NCI-H2029 treated with DMSO at 0.1 percent for 48 hours (cell line): Measurements from ENCODE around the gene YWHAE.
"Not testable (repeated sequence)": the region's sequence is repeated elsewhere in the genome, so short reads cannot be mapped to it uniquely, and the experiment has no call there.

Experiments
- DNase-seq: peaks from one replicate; lab custom pipeline; 2025; lab: John Stamatoyannopoulos, UW

Gene YWHAE

DNA sequence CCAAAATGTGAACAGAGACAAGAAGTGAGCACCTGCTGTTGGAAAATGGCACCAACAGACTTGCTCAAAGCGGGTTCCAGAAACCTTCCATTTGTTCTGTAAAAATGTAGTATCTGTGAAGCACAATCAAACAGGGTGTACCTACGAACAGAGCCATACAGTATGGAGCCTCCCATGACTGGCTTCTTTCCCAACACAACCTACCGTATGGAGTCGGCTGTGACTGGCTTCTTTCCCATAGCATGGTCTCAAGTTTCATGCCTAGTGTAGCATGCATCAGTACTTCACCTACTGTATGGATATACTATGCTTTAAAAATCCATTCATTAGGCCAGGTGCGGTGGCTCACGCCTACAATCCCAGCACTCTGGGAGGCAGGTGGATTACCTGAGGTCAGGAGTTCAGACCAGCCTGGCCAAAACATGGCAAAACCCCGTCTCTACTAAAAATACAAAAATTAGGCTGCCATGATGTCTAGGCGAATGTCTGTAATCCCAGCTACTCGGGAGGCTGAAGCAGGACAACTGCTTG lies 26.2 kb downstream of the YWHAE start:
- DNase-seq: no peak

DNA sequence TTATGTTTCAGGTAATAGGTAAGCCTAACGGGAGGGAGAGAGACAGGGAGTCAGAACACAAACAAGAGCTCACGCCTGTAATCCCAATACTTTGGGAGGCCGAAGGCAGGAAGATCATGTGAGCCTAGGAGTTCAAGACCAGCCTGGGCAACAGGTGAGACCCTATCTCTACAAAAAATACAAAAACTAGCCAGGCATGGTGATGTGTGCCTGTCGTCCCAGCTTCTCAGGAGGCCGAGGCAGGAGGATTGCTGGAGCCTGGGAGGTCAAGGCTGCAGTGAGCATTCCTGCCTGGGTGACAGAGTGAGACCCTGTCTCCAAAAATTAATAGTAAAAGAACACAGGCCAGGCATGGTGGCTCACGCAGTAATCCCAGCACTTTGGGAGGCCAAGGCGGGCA lies 27.4 kb downstream of the YWHAE start:
- no peak for DNase-seq

DNA sequence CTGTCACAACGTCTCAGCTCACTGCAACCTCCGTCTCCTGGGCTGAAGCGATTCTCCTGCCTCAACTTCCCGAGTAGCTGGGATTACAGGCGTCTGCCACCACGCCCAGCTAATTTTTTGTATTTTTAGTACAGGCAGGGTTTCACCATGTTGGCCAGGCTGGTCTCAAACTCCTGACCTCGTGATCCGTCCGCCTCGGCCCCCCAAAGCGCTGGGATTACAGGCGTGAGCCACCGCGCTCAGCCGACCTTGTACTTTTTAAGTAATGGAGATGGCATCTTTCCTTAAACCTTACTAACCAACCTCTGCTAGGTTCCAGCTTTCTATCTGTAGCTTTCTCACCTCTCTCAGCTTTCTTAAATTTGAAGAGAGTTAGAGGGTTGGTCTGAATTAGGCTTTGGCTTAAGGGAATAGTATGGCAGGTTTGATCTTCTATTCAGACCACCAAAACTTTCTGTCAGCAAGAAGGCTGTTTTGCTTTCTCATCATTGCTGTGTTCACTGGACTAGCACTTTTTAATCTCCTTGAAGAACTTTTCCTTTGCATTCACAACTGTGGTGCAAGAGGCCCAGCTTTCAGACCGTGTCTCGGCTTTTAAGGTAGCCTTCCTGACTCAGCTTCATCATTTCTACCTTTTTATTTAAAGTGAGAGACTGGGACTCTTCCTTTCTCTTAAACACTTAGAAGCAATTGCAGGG lies 28.0 kb downstream of the YWHAE start:
- no peak for DNase-seq

DNA sequence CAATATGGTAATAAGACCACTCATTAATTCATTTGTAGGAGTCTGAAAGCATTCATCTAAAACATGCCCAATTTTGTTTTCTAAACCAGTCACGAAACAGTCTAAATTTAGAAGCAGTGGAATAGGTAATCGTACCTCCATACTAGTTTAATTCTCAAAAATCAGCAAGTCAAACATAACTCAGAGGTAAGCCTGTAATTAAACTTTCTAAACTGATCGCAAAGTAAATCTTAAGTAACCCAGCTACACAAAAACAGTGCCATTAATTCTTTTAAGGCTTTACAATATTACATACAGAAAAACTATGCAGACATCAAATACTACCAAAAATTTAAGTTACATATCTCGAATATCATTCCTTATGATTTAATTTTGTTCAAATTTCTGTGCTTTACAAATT lies 31.4 kb downstream of the YWHAE start:
- no peak for DNase-seq

DNA sequence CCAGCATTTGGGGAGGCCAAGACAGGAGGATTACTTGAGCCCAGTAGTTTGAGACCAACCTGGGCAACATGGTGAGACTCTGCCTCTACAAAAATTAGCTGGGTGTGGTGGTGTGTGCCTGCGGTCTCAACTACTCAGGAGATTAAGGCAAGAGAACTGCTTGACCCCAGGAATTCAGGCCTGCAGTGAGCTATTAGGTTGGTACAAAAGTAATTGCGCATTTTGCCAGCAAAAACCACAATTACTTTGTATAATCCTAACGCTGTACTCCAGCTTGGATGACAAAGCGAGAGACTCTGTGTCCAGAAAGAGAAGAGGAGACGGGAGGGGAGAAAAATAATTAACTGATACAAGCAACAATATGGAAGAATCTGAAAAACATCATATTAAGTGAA lies 32.7 kb downstream of the YWHAE start:
- no peak for DNase-seq

DNA sequence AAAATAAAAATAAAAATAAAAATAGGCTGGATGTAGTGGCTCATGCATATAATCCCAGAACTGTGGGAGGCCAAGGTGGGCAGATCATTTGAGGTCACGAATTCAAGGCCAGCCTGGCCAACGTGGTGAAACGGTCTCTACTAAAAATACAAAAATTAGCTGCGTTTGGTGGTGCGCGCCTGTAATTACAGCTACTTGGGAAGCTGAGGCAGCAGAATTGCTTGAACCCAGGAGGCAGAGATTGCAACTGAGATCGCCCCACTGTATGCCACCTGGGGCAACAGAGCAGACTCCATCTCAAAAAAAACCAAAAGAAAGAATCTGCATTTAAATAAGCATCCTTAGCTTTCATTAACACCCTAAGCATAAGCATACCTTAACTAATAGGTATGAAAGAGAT lies 33.8 kb downstream of the YWHAE start:
- DNase-seq: no peak

DNA sequence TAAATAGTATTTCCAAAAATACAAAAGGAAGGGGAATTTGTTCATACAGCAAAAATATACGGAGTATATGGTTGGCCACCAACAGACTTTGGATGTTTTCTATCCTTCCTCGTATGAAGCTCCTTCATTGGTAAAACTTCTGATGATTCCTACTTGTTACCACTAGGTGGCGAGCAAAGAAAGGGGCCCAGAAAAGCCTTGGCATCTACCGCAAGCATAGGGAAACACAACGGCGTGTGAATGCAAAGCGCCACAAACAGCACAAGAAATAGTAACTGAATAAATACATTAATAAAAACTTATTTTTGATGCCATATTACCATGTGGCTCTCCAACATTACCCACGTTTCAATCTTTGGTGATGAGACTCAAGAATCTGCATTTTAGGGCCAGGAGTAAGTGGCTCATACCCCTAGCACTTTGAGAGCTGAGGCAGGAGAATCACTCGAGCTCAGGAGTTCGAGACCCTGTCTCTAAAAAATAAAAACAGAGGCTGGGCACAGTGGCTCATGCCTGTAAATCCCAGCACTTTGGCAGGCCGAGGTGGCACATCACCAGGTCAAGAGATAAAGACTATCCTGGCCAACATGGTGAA lies 34.5 kb downstream of the YWHAE start:
- DNase-seq: peak; percentile 43

DNA sequence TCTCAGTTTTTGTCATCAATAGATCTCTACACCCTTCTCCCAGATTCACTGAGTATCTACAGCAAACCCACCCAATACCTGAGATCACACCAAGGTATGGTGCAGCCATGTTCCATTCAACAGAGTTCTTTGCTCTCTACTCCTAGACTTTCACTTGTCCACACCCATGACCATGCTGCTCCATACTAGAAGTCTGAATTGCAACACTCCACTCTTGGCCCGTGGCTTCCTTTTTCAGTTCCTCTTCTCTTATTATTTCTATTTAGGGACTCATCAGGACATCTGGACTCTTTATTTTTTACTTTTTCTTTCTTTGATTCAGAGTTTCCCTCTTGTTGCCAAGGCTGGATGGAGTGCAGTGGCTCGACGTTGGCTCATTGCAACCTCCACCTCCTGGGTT lies 37.1 kb downstream of the YWHAE start:
- DNase-seq: no peak

DNA sequence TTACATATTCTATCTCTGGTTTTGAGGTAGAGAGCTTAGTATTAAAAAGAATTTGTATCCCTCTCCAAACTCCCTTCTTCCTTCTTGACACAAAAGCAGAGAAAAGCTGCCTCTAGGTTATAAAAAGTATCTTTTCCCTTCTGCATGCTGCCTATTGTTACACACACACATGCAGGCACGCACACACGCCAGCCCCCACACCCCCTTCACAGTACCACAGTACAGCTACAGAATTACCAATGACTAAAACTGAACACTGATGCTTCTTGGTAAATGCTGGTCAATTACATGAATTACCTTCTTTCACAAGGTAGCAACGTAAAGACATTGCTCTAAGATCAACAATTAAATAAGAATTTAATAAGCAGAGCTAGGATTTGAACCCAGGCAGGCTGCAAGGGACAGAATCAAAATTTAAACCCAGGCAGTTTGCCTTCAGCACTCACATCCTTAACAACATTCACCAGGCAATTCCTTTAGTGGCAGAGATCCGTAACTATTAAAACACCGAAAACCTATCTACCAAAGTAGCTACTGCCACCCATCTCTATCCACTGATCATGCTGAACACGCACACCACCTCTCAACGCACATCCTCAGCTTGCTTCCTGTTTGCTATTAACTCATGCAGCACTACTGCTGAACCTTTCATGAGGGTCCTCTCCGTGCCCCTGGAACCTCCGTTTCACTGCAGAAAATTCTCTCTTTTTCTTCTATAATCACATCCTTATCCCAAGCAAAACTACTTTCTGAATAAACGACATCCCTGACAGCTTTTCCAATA lies 37.8 kb downstream of the YWHAE start:
- no peak for DNase-seq

DNA sequence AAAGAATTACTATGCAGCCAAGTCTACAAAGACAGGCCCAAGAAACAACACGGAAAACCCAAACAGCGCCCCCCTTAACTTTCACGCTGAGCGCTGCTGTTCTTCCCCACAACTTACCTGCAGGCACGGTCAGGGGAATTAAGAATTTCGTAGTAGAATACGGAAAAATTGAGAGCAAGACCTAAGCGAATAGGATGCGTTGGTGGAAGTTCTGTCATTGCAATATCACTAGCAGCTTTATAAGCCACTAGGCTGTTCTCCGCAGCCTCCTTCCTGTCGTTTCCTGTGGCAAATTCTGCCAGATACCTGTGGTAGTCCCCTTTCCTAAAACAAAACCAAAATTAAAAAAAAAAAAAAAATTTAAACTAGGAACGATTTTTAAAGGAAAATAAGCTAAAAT lies 39.0 kb downstream of the YWHAE start:
- no peak for DNase-seq

DNA sequence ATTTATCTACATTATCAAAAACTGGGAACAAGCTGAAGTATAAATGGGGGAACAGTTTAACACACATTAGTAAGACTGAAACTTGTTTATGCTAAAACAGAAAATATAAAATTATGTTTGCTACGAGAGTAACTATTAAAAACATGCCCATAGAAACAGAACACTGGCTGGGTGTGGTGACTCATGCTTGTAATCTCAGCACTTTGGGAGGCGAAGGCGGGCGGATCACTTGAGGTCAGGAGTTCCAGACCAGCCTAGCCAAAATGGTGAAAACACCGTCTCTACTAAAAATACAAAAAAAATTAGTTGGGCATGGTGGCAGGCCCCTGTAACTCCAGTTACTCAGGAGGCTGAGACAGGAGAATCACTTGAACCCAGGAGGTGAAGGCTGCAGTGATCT lies 39.7 kb downstream of the YWHAE start:
- not testable (repeated sequence) for DNase-seq

DNA sequence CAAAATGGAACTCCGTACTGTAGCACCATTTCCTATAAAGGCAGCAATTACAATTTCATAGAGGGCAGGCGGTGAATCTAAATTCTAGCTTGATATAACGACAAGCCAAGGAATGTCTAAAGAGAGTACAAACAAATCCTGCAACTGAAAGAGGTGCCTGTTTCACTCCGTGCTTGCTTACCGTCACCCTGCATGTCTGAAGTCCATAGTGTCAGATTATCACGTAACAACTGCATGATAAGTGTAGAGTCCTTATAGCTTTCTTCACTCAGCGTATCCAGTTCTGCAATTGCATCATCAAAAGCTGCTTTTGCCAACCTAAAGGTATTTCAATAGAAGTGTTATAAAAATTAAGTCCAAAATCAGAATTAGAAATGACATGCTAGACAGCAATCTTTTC lies 46.0 kb downstream of the YWHAE start:
- DNase-seq: no peak

DNA sequence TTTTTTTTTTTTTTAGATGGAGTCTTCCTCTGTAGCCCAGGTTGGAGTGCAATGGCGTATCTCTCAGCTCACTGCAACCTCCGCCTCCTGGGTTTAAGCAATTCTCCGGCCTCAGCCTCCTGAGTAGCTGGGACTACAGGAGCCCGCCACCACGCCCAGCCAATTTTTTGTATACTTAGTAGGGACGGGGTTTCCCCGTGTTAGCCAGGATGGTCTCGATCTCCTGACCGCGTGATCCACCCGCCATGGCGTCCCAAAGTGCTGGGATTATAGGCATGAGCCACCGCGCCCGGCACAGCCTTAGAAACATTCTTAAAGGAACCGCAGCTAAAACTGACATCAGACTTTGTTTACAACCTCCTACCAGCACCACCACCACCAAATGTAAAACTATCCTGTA lies 47.5 kb downstream of the YWHAE start:
- not testable (repeated sequence) for DNase-seq

DNA sequence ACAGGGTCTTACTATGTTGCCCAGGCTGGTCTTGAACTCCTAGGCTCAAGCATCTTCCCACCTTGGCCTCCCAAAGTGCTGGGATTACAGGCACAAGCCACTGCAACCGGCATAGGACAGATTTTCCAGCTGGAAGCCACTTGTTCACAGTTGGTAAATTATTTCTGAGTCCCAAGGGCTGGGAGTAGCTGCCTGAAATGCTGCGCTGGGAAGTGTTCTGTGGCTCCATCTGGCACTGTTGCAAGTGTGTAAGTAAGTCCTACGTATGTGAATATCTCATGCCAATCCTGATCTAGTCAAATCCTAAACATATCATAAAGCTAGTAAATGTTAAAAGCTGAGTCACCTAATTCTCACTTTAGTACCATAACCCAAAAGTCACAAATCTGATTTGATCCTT lies 48.1 kb downstream of the YWHAE start:
- no peak for DNase-seq

DNA sequence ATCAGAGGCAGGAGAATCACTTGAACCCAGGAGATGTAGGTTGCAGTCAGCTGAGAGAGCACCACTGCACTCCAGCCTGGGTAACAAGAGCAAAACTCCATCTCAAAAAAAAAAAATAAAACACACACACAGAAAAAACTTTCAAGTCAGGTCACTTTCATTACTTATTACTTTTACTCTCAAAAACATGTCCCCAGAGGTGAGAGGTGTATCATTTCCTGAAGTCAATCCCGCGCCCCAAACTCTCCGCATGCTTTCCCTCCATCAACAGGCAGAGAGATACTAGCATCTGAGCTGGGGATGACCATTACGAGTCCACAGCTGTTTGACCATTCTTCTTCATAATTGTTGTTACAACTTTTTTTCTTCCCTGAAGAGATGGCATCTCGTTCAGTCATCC lies 48.7 kb downstream of the YWHAE start:
- no peak for DNase-seq

DNA sequence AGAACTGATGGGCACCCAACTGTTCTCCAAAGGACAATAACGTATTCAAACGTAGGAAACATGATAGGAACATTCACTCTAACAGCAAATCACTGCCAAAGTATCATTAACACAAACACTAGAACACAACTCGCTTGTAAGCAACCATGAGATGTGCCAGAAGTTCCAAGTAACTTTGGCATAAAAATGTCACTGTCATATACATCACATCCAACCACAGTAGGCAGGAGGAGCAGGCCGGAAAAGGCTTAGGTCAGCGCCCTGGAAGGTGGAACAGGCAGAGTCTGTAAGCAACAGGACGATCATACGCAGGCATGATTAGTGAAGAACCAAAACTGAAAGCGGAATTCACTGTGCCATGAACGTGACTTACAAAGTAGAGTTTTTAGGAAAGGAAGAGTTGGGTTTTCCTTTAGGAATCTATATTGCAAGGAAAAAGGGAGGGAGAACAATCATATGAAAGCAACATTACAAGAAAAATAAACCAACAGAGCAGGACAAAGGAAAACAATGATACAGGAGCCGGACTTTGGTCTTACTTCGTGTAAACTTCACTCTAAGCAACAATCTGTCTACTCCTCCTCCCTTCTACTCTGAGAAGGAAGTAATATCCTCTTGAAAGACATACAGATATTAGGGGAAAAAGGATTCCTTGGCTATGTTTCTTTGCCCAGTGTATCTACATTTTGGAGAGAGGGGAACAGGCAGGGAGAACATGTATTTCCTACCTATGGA lies 52.3 kb downstream of the YWHAE start:
- DNase-seq: no peak

DNA sequence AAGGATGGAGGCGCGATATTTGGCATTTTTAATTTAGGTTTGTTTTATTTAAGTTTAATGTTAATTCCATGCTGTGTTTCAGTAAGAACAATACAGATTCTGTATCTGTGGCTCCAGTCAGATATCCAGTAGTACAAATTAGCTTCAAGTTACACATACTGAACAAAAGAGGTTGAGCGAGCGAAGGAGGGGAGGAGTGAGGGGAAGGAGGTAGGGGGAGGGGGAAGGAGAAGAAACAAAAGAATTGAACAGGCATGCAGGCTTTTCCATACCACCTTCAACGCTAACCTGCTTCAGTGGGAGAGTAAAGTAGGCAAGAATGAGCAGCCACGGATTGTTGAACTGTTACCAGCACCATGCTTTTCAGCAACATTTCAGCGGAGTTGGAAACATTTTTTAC lies 55.5 kb downstream of the YWHAE start:
- DNase-seq: no peak

DNA sequence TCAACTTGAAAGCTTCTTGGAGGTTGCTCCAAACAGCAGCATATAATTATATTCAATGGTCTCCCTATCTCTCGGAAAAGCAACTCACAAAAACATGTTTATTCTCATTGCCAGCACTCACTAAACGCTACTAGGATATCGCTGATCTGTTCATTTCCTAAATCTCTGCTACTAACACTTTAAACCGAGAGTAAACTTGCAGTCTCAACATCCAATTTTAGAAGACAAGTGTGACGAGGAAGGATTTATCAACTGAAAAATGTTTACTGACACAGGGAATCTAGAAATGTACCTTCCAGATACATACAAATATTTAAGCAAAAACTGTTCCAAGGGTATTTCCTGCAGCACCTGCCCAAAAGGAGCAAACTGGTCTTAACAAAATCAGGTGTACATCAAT lies 56.5 kb downstream of the YWHAE start:
- no peak for DNase-seq

DNA sequence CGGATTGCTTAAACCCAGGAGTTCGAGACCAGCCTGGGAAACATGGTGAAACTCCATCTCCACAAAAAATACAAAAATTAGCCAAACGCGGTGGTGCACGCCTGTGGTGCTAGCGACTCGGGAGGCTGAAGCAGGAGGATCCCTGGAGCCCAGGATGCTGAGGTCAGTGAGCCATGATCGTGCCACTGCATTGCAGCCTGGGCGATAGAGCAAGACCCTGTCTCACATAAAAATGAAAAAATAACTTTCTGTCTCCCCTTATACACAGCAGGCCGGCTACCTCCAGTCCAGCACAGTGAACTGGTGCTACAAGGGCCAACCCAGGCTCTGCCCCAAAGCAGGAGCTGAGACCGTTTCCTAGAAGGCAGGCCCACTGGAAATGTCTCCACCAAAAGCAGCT lies 59.7 kb downstream of the YWHAE start:
- DNase-seq: no peak

DNA sequence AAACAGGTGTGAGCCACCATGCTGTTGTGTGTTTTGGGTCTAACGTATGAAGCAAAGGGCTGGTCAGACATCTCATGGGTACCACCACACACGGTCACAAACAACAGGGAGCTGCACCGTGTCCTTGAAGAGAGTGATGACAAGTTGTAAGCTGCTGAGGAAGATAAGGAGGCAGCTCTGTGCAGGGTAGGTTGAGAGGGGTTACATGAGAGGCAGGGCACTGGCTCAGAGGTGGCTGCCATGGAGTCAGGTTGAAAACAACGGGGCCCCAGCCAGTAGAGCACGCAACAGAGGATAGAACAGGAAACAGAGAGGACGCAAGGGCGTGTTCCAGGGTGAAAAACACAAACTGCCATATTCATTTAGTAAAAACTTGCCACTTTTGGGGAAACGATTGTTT lies 68.3 kb downstream of the YWHAE start:
- DNase-seq: no peak

DNA sequence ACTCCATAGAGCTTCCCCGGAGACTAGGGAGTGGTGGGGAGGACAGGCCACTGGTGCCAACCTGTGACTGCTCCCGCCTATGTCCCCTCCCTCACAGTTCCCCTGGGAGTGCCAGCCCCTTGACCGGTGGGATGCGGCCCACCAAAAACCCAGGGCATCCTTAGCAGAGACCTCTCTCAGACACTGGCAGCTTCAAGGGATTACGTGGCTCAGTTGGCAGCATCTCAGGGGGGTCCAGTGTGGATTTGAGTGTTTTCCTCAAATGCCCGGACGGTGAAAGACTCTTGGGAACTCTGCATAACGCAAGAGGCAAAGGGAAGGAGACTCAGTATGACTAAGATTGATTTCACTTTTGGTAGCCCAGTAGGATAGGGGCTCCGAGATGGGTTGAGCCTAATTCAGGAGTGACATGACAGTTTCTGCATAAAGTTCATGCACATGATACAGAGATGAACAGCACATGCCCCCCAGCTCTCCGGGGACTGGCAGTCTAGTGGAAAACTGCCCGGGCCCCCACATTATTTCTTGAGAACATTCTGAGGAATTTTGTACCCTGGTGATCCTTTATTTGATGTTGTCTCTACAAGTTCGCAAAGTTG lies 70.2 kb downstream of the YWHAE start:
- DNase-seq: no peak

DNA sequence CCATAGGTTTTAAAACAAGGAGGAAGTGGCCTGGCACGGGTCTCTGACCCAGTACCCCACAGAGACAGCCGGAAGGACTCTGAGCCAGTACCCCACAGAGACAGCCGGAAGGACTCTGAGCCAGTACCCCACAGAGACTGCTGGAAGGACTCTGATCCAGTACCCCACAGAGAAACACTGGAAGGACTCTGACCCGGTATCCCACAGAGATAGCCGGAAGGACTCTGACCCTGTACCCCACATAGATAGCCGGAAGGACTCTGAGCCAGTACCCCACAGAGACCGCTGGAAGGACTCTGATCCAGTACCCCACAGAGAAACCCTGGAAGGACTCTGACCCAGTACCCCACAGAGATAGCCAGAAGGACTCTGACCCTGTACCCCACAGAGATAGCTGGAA lies 71.6 kb downstream of the YWHAE start:
- DNase-seq: no peak
